Activated T-cell treated with anti-CD3 and anti-CD28 coated beads, Interleukin-2, amount 50 U/mL, for 4 hours (primary cell): ENCODE measurements around the gene BMPR2. TPM values are rescaled to one million over a fixed set of nuclear protein-coding genes. Genes with fewer than 3 reads are reported as not detected.
"Not testable (repeated sequence)": the region's sequence is repeated elsewhere in the genome, so short reads cannot be mapped to it uniquely, and the experiment has no call there.

Experiments used
- ATAC-seq, 2 donors: fragments of 200-7000 bp; cut with Tn5 transposase; one replicate each; pipeline ENCODE4 v1.10.0; 2021
- DNase-seq: peaks from one replicate; pipeline ENCODE4 v3.0.0-alpha.2; 2020
- H3K27me3 Mint-ChIP-seq: one replicate; pipeline ENCODE4 v1.8.0; 2021; ENCODE audit warnings: low read depth, mixed read lengths
- H3K36me3 Mint-ChIP-seq: one replicate; pipeline ENCODE4 v1.8.0; 2022; ENCODE audit warnings: mixed read lengths; ENCODE audit not compliant: insufficient read depth
- H3K4me1 Mint-ChIP-seq: one replicate; pipeline ENCODE4 v1.8.0; 2021; ENCODE audit warnings: low read depth, mixed read lengths
- H3K4me3 Mint-ChIP-seq: one replicate; pipeline ENCODE4 v1.8.0; 2021; ENCODE audit warnings: mild to moderate bottlenecking, moderate library complexity, mixed read lengths
- H3K9me3 Mint-ChIP-seq: one replicate; pipeline ENCODE4 v1.8.0; 2021; ENCODE audit warnings: mixed read lengths
- total RNA-seq, 3 donors: library from RNA; stranded (reverse); gene quantifications; one replicate each; pipeline ENCODE4 v1.2.1, GENCODE V29; 2021

Gene BMPR2
- total RNA-seq, 3 donors from 2014 or later: 3.8 to 4.8 (median 3.9) TPM

DNA sequence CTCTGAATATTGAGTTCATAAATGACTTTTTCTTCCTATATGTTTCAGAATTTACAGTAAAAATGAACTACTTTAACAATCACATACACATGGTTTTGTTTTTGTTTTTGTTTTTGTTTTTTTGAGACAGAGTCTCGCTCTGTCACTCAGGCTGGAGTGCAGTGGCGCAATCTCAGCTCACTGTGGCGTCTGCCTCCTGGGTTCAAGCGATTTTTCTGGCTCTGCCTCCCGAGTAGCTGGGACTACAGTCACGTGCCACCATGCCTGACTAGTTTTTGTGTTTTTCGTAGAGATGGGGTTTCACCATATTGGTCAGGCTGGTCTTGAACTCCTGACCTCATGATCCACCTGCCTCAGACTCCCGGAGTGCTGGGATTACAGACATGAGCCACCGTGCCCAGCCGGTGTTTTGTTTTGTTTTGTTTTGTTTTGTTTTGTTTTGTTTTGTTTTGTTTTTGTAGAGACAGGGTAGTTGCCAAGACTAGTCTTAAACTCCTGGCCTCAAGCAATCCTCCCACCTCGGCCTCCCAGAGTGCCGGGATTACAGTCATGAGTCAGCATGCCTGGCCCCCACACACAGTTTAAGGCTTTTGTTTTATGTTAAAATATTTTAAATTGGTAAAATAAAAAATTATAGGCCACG lies 170.5 kb downstream of the BMPR2 start:
- H3K4me1 Mint-ChIP-seq: not testable (repeated sequence)

DNA sequence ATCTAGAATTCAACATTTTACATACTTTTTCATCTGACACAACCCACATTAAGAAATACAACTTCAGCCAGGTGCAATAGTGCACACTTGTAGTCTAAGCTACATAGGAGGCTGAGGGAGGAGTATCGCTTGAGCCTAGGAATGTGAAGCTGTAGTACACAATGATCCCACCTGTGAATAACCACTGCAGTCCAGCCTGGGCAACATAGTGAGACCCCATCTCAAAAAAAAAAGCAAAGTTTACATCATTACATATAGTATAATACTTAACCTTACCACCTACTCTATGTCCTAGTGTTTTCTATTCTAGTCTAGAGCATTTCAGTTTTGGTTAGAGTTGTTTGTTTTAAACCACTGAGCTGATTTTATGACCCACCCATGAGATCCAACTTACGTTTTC lies 172.1 kb downstream of the BMPR2 start:
- H3K27me3 Mint-ChIP-seq: no peaks in the 10 kb centered on the region
- no peak overlapping the region for H3K4me3 Mint-ChIP-seq

More for the DNA sequence above, 170.5 kb downstream of the BMPR2 start:
- H3K27me3 Mint-ChIP-seq, DNase-seq, H3K4me3 Mint-ChIP-seq, H3K36me3 Mint-ChIP-seq, ATAC-seq, H3K9me3 Mint-ChIP-seq: not testable (repeated sequence)

DNA sequence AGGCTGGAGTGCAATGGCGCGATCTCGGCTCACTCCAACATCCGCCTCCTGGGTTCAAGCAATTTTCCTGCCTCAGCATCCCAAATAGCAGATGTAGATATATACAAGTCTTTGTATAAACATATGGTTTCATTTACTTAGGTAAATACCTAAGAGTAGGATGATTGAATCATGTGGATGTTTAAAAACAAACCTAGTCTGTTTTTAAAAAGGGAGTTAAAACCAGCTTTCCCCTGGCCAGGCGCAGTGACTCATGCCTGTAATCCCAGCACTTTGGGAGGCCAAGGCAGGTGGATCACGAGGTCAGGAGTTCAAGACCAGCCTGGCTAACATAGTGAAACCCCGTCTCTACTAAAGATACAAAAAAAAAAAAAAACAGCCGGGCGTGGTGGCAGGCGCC lies 174.9 kb downstream of the BMPR2 start:
- peaks cover 16% of the 10 kb centered on the region for H3K36me3 Mint-ChIP-seq
- not testable (repeated sequence) for H3K27me3 Mint-ChIP-seq, H3K4me1 Mint-ChIP-seq, ATAC-seq, DNase-seq, H3K4me3 Mint-ChIP-seq, H3K9me3 Mint-ChIP-seq

More for the DNA sequence above, 172.1 kb downstream of the BMPR2 start:
- DNase-seq (no peak), ATAC-seq (no peak)
- Mint-ChIP-seq H3K36me3 (peaks cover 9% of the 10 kb centered on the region), H3K4me1 (no peaks in the 10 kb centered on the region), H3K9me3 (no peaks in the 10 kb centered on the region)

DNA sequence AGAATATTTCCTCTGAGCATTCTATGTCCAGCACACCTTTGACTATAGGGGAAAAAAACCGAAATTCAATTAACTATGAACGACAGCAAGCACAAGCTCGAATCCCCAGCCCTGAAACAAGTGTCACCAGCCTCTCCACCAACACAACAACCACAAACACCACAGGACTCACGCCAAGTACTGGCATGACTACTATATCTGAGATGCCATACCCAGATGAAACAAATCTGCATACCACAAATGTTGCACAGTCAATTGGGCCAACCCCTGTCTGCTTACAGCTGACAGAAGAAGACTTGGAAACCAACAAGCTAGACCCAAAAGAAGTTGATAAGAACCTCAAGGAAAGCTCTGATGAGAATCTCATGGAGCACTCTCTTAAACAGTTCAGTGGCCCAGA lies 179.2 kb downstream of the BMPR2 start:
- no peak overlapping the region for H3K4me3 Mint-ChIP-seq

DNA sequence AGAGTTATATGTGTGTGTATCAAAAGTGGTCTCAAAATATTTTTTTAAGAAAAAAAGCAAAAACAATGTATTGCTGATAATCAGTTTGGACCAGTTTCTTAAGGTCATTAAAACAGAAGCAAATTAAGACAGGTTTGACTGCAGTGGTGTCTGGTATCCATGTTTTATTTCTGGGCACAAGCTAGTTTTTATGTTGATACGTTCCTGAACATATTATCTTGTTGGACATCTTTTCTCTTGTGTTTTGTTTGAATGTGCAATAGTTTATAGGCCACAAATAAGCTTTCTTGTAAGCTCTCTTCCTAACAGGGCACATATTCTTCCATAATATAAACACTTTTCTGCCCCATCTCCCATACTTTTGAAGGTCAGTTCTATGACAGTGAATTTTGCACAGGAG lies 184.1 kb downstream of the BMPR2 start:
- H3K4me3 Mint-ChIP-seq: no peak overlapping the region
- DNase-seq: no peak
- no peak for ATAC-seq
- no peaks in the 10 kb centered on the region for H3K9me3 Mint-ChIP-seq
- H3K27me3 Mint-ChIP-seq: no peaks in the 10 kb centered on the region
- H3K36me3 Mint-ChIP-seq: peaks cover 15% of the 10 kb centered on the region
- no peaks in the 10 kb centered on the region for H3K4me1 Mint-ChIP-seq

More for the DNA sequence above, 179.2 kb downstream of the BMPR2 start:
- Mint-ChIP-seq H3K27me3 (no peaks in the 10 kb centered on the region), H3K9me3 (no peaks in the 10 kb centered on the region), H3K36me3 (peaks cover 19% of the 10 kb centered on the region), H3K4me1 (no peaks in the 10 kb centered on the region)
- ATAC-seq (no peak), DNase-seq (no peak)

DNA sequence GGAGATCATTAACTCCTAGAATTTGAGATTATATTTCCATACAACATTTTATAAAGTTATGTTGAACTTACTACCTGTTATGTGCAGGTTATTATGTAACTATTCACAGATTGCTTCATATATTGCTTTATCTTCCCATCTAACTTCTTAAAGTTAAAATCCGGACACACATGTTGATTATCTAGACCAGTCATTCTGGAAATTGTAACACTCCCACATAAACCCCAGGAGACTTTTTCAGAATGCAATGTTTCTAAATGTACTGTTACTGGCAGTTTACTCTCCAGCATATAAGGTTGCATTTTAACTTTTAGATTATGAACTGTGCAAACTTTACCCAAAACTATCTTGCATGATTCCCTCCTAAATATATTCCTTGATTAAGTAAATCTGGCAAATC lies 188.1 kb downstream of the BMPR2 start:
- Mint-ChIP-seq H3K4me3 (no peak overlapping the region), H3K4me1 (no peaks in the 10 kb centered on the region), H3K9me3 (no peaks in the 10 kb centered on the region), H3K27me3 (no peaks in the 10 kb centered on the region), H3K36me3 (peaks cover 5% of the 10 kb centered on the region)
- DNase-seq (no peak), ATAC-seq (no peak)

DNA sequence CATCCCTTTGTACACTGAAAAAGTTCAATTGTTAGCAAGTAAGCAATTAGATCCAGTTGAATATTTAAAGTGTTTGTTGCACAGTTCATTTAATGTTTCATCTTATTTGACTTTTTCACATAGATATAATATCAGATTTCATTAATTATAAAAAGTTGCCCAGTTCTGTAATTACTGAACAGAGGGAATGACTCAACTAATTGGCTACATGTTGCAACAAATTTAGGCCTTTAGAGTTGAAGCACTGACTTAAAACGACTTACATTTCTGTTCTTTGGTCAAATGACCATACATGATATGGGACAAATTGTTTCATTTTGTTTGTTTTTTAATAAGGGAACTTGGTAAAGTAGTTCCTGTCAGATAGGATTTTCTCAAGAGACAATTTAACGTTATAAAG lies 190.2 kb downstream of the BMPR2 start:
- Mint-ChIP-seq H3K4me1 (no peaks in the 10 kb centered on the region), H3K4me3 (no peak overlapping the region), H3K36me3 (peaks cover 1% of the 10 kb centered on the region), H3K27me3 (no peaks in the 10 kb centered on the region), H3K9me3 (no peaks in the 10 kb centered on the region)
- ATAC-seq: no peak
- DNase-seq: no peak

DNA sequence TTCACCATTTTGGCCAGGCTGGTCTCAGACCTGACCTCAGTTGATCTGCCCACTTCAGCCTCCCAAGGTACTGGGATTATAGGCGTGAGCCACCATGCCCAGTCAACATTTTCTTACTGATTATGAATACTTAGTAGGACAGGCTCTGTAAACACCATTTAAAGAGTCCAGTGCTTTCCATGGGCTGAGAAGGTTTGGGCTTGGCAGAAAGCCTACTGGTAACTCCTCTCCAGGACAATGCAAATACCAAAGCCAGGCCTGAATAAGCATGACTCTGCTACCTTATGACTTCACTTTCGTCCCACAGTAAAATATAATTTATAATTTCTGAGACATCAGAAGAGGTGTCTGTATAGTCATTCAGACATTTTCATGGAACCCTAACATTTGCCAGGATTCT lies 198.4 kb downstream of the BMPR2 start:
- Mint-ChIP-seq H3K4me3 (no peak overlapping the region), H3K9me3 (no peaks in the 10 kb centered on the region), H3K4me1 (no peaks in the 10 kb centered on the region), H3K36me3 (no peaks in the 10 kb centered on the region), H3K27me3 (no peaks in the 10 kb centered on the region)
- DNase-seq (no peak), ATAC-seq (no peak)

DNA sequence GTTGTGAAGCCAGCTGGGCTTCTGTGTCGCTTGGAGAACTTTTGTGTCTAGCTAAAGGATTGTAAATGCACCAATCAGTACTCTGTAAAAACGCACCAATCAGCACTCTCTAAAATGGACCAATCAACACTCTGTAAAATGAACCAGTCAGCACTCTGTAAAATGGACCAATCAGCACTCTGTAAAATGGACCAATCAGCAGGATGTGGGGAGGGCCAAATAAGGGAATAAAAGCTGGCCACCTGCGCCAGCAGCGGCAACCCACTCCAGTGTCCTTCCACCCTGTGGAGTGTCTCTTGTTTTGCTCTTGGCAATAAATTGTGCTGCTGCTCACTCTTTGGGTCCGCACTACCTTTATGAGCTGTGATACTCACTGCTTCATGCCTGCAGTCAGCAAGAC lies 199.1 kb downstream of the BMPR2 start:
- not testable (repeated sequence) for H3K36me3 Mint-ChIP-seq, ATAC-seq, H3K9me3 Mint-ChIP-seq, H3K4me1 Mint-ChIP-seq, H3K4me3 Mint-ChIP-seq, H3K27me3 Mint-ChIP-seq, DNase-seq

DNA sequence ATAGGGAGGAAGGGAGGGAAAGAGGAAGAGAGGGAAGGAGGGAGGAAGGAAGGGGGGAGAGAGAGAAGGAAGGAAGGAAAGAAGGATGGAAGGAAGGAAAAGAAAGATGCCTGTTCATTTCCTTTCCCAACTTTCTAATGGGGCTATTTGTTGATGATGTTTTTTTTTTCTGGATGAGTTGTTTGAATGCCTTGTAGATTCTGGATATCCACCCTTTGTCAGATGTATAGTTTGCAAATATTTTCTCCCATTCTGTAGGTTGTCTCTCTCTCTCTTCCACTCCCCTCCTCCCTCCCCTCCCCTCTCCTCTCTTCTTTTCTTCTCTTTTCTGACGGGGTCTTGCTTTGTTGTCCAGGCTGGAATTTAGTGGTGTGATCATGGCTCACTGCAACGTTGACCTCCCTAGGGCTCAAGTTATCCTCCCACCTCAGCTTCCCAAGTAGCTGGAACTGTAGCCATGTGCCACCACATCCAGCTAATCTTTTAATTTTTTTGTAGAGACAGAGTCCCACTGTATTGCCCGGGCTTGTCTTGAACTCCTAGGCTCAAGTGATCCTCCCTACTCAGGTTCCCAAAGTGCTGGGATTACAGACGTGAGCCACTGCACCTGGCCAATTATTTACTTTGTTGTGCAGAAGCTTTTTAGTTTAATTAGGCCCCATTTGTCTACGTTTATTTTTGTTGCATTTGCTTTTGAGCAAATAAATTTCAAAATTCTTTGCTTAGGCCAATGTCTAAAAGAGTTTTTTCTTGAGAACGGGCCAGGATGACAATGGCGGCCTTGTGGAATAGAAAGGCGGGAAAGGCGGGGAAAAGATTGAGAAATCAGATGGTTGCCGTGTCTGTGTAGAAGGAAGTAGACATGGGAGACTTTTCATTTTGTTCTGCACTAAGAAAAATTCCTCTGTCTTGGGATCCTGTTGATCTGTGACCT lies 201.4 kb downstream of the BMPR2 start:
- peaks cover under 1% of the 10 kb centered on the region for H3K4me1 Mint-ChIP-seq
- H3K4me3 Mint-ChIP-seq: no peak overlapping the region
- H3K27me3 Mint-ChIP-seq: no peaks in the 10 kb centered on the region
- H3K9me3 Mint-ChIP-seq: no peaks in the 10 kb centered on the region
- ATAC-seq: no peak
- H3K36me3 Mint-ChIP-seq: no peaks in the 10 kb centered on the region
- no peak for DNase-seq

DNA sequence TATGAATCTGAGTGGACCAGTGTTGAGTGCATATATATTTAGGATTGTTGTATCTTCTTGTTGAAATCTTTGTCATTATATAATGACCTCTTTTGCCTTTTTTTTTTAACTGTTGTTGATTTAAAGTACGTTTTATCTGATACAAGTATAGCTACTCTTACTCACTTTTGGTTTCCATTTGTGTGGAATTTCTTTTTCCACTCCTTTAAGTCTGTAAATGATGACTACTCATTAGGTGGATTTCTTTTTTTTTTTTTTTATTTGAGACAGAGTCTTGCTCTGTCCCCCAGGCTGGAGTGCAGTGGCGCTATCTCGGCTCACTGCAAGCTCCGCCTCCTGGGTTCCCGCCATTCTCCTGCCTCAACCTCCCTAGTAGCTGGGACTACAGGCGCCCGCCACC lies 206.7 kb downstream of the BMPR2 start:
- not testable (repeated sequence) for H3K4me3 Mint-ChIP-seq, H3K36me3 Mint-ChIP-seq, DNase-seq, H3K4me1 Mint-ChIP-seq, H3K27me3 Mint-ChIP-seq, H3K9me3 Mint-ChIP-seq
- peak; percentile 46 to 72 for ATAC-seq

DNA sequence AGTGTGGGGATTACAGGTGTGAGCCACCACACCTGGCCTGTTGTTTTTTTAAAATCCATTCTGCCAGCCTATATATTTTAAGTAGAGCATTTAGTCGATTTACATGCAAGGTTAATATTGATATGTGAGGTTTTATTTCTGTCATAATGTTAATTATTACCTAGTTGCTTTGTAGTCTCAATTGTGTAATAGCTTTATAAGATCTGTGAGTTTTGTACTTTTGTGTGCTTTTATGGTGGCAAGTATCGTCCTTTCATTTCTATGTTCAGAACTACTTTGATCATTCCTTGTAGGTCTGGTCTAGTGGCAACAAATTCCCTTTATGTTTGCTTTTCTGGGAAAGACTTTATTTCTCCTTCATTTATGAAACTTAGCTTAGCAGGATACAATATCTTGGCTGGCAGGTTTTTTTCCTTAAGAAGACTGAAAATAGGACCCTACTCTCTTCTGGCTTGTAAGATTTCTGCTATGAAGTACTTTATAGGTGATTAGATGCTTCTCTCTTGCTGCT lies 207.6 kb downstream of the BMPR2 start:
- H3K4me1 Mint-ChIP-seq: peaks cover 9% of the 10 kb centered on the region
- no peak overlapping the region for H3K4me3 Mint-ChIP-seq
- H3K9me3 Mint-ChIP-seq: peaks cover 6% of the 10 kb centered on the region
- no peaks in the 10 kb centered on the region for H3K36me3 Mint-ChIP-seq
- peaks cover 2% of the 10 kb centered on the region for H3K27me3 Mint-ChIP-seq
- DNase-seq: no peak
- no peak for ATAC-seq

DNA sequence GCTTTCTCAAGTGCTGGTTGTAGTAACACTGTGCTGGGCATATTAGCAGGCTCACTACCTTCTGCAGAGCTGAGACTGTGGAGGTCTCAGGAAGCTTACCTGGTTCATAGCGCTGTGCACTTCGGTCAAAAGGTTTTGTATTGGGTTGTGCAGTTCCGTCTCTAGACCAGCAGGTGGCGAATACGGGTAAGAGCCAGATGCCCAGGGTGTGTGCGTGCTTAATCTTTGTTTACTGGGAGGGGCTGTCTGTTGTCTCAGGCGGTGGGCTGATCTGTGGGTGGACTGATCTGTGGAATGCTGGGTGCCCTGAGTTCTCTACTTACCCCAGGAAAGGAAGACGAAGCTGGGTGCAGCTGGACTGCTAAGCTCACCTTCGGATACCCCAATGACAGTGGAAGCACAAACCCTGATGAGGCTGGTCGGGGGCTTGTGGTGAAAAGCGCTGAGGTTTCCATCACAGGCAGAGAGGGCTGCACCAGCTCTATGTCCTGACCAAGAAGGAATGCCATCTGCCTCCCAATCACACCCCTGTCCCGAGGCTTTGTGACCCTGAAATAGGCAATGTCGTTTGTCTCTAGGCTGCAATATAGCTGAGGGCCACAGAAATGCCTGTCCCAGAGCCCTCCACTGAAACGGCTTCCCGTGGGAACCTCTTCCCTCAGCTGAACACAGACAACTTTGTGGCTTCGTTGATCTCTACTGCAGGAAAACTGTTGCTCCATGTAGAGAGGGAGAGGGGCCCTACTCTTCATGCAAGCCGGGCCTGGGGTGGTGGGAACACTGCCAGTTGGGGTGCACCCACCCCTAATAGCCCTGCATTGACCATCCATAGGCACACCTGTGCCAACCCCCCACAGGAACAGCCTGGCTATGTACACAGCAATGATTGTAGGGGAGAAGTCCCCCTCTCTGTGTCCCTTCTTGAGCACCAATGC lies 212.8 kb downstream of the BMPR2 start:
- ATAC-seq (peak; percentile 94 to 95), DNase-seq (peak; percentile 62)
- Mint-ChIP-seq H3K27me3 (peaks cover 2% of the 10 kb centered on the region), H3K9me3 (peaks cover 2% of the 10 kb centered on the region), H3K4me3 (no peak overlapping the region), H3K36me3 (no peaks in the 10 kb centered on the region), H3K4me1 (peaks cover 8% of the 10 kb centered on the region)

DNA sequence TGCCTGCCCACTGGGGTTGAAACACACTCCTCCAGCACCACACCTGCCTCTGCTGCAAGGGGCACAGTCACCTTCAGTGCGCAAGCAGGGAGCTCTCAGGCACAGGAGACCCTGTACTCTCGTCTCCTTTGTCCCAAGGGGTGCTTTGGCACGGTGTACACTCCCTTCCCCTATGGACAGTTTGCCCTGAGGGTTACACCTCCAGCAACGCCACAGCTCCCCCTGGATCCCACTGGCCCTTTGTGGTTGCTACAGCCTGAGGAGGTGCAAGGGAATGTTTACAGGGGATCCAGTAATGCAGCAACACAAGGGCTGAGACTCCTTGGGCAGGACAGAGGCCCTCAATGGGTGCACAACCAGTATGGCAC lies 213.4 kb downstream of the BMPR2 start:
- no peaks in the 10 kb centered on the region for H3K9me3 Mint-ChIP-seq
- no peak overlapping the region for H3K4me3 Mint-ChIP-seq
- H3K36me3 Mint-ChIP-seq: no peaks in the 10 kb centered on the region
- peaks cover 2% of the 10 kb centered on the region for H3K27me3 Mint-ChIP-seq
- DNase-seq: no peak
- peaks cover 8% of the 10 kb centered on the region for H3K4me1 Mint-ChIP-seq
- no peak for ATAC-seq
